SKM-1 (cell line): ENCODE data around the gene GRID1.

Source experiments
- DNase-seq: peaks from one replicate; lab custom pipeline; 2025; ENCODE audit not compliant: unreplicated experiment; lab: John Stamatoyannopoulos, UW

Gene GRID1

DNA sequence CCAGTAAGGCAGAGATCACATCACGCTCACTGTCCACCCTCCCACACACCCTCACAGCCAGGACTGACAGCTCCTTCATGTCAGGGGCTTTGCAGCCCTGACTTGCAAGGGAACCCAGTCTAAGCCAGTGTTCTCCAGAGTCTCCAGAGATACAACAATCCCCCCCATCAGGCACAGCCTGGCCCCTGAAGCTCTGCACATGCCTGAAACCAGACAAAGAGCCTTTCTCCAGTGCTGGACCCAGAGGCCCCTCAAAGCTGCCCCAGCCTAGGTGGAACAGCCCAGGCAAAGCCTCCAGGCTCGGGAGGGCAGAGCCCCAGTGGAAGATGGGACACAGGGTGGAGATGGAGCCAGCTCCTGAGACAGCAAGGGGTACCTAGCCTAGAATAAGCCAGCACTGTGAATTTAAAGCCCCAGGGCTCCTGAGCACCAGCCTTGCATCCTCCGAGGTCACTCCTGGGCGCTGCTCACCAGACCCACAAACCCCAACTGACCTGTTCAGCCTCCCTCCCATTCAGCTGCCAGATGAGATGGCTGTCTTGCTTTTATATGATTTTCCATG is 50.2 kb downstream of the GRID1 start:
- DNase-seq: no peak

DNA sequence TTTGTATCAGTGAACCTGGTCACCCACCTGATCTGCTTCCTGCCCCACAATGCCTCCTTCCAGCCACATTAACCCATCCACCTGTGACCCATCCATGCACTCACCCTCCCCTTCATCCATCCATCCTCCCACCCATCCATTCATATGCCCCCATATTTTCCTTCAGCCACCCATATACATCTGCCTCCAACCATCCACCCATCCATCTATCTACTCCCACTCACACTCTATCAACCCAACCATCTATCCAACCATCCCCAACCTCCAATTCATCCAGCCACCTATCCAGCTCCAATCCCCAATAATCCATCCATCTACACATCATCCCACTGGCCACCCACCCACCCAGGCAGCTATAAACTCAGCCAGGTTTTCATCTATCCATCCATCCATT is 51.0 kb downstream of the GRID1 start:
- no peak for DNase-seq

DNA sequence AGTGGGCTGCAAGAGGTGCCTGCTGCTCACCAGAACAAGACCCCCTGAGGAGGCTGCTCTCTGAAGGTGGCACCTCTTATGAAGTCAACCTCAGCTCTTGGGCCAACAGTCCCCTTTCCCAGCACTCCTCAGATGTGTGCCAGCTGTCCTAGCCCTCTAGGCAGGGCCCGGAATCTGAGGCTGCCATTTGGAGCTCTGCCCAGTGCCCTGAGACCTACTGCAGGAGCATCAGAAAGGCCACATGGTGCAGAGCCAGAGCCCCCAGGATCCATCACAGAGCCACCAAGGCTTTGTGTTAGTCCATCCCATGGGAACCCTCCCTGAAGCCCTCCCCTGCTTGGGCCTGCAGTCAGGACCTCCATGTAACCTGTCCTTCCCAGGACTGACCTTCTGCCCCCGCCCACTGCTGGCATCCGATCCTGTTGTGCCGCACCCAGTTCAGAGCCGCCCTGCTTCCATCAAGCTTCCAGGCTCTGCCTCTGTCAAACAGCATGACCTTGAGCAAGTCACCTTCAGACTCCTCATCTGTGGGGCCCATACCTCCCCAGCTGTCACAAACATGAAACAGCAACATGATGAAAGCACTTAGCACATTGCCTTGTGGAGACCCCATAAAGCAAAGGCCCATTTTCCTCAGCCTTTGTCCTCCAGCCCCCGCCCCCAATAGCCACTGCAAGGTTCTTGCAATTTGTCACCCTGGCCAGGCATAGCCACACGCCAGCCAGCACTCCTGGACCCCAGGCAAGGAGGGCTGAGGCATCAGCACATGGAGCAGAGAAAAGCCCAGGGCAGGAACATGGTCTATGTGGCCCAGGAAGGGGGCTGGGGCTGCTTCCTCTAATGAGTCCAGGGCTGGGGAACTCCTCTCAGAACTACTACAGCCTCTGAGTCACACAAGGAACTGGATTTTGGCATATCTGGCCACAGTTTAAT is 51.7 kb downstream of the GRID1 start:
- DNase-seq: no peak

DNA sequence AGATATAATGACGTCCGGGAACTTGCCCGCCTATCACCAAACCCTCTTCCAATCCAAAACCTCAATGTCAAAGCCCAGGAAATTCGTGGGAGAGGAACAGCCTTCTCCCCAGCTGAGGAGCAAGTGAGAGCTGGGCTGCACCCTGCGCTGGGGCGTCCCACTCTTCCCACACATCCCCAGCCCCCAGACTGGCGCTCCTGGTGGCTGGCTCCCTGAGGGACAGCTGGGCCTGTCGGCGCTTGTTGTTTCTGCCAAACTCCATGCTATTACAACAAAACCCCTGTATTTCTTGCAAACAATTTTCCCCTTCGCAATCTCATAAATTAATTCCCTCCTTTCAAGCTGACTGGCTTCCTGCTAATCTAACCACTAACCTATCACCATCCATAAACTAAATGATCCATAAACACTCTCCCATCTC is 53.0 kb downstream of the GRID1 start:
- DNase-seq: no peak

DNA sequence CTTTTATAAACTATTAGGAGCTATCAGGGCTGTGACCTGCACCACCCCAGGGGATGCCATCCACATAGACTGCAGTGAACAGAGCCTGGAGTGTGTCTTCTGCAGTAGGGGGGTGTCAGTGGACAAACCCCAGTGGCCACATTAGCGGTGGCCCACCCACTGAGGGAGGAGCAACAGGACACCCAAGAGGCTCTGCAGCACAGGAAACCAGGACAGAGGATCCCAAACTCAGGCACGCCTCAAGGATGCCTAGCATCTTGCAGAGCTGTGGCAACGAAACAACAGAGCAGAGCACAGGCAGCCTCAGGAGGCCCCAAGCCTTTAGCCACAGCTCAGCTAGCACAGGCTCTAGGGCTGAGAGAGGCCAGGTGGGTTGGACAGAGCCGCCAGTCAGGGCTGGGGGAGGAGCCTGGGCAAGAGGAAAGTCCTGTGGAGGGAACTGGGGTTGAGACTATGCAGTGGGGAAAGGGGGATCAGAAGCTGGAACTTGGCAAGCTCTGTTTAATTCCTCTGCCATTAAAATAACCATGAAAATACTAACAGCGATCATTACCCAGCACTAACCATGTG is 53.8 kb downstream of the GRID1 start:
- no peak for DNase-seq

DNA sequence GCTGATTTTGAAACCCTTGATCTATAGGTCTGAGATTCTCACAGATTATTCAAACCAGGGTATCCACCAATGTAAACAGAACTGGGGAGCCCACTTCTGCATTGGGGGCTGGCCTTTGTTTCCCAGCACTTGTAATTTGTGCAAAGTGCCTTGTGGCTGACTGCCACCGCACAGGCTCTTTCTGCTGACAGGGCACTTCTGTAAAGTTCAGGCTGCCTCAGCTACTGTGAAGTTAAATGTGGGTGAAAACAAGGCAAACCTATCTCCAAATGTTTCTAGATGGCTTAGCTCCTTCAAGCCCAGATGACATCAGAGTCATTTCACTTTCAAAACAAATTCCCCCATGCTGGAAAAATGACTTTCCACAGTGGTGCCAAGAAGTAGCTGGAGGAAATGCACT is 54.7 kb downstream of the GRID1 start:
- no peak for DNase-seq

DNA sequence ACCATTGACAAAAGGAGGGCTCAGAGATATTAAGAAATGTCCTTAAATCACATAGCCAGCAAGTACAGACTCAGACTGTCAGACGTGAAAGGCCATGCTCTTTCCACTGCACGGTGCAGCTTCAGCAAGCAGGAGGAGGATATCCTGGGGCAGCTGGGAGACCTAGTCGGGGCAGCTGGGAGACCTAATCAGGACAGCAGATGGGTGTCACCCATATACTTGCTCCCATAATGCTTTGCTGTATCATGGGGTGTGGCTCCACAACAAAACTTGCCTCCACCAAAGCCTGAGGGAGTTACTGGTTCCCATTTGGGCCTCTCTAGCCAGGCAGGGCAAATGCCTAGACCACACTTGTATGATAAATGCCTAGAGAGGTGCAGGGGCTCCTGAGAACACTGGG is 55.4 kb downstream of the GRID1 start:
- no peak for DNase-seq

DNA sequence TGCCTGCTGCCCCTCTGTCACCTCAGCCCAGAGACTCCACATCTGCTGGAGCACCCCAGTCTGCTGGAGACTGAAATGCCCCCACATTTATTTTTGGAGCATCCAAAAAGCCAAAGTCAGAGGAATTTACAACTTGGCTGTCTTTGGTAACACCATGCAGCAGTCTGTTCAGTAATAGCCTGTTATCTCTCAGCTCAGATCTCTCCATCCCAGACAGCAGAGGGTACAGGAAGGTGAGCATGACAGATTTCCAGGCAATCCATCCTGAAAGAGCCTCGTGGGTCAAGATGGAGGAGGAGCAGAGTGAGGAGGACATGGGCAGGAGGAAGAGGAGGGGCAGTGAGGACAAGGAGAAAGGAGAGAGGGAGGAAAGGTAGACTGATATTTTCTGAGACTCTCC is 55.9 kb downstream of the GRID1 start:
- DNase-seq: no peak

DNA sequence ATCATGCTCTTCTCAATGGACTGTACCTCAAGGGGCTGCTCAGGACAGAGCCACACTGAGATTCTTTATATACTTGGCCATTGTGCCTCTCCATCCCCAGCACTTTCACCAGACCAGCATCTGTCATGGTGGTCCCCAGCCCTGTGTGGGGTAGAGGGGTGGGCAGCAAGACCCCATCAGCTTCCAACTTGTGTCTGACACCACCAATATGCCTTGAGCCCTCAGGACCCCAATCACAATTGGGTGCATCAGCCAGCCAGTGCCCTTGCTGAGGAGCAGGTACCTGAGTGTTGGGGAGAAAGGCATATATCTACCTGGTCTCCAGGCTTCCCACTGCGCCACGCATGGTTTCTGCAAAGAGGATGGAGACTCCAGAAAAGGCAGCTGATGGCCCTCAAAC is 56.3 kb downstream of the GRID1 start:
- no peak for DNase-seq

DNA sequence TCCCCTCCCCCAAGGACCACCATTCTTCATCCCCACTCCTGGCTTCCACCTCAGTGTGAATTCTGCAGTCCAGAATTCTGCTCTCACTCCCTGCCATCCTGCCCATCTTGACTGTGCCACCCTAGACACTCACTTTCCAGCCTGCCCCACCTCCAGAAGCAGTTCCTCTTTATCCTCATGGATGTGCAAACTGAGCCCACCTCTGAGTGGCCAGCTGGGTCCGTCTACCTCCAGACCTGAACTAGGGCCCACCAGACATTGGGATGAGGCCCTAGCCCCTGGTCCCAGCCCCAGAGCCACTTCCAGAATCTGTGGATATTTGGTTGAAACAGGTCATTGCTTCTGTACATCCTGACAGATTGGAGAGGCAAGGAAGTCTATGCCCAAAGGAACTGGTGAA is 58.5 kb downstream of the GRID1 start:
- no peak for DNase-seq

DNA sequence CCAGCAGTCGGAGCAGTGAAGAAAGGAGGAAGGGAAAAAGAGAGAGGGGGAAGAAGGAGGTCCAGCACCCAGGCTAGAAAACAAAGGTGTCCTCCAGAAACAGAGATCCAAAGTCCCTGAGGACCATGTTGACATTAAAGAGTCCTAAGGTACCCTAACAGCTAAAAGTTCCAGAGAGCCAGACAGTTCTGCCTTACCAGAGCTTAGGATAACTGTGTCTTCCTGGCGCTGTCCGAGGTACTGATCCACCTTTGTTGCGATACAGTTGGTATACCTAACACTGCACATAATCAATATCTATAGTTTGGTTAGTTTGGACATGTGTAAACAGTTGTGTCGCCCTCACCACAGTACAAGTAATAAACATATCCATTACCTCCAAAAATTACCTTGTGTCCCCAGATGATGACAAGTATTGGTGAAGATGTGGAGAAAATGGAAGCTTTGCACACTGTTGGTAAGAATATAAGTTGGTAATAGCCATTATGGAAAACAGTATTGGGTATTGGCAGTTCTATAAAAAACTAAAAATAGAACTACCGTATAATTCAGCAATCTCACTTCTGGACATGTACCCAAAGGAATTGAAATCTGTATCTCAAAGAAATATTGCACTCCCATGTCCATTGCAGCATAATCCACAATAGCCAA is 59.8 kb downstream of the GRID1 start:
- no peak for DNase-seq

DNA sequence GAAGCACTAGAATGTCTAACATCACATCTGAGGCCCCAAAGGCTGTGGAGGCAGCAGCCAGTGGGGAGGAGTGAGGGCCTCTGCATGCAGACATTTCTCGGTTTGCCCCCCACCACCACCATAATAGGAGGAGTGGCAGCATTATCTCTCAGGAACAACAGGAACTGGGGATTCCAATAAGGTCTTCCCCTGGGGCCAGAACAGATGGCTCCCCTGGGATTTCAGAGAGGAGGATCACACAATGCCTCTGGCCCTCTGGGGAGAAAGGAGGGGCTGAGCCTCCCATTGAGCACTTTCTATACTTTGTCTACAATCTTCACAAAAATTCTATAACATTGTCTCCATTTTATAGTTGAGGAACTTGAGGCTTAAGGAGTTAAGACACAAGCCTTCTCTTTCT is 61.1 kb downstream of the GRID1 start:
- DNase-seq: no peak

DNA sequence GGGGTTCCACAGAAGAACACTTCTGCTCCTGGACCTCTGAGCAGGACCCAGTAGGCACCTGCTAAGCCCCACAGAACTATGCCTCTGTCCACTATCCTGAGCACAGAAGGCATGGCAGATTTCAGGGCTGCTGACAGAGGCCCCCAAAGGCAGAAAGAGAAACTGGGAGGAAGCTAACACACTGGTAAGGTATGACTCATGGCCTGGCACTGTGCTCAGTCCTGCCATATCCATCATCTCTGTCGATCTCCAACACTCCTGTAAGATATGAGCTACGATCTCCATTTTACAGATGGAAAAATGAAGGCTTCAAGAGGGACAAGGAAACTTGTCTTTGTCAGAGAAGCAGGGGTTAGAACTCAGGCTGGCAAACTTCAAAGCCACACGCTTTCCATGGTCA is 62.2 kb downstream of the GRID1 start:
- DNase-seq: no peak

DNA sequence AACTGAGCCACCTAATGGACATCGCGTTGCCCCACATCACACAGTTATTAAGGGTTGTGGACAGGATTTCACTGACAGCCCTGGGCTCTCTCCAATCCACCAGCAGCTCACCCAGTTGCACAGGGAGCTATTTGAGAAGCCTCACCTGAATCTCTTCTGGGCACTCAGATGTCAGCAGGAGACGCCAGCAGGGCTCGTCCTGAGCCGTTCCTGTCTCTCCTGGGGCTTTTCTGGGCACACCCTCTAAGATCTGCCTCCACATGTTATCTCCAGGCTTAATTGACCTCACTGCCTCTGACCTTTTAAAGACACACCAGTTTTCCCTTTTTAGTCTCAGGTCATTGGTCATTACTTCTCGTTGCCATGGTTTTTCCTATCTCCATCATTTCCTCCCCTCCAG is 63.0 kb downstream of the GRID1 start:
- DNase-seq: no peak

DNA sequence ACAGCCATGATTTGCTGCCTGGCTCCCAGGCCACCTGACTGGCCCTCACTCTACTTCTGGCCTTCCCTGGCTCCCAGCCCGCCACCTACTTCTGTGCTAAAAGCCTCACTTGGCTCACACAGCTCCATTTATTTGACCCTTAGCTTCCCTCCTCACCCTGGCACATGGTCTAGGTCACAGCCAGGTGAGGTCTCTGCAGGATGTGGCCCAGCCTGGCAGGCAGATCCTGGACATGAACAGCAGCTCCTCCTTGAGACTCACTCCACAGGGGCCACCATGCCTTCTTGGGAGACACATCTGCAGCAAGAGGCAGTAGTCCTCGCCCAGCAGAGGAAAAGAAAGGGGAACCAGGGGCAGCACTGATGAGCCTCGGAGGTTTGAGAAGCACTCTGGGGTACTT is 64.6 kb downstream of the GRID1 start:
- DNase-seq: no peak

DNA sequence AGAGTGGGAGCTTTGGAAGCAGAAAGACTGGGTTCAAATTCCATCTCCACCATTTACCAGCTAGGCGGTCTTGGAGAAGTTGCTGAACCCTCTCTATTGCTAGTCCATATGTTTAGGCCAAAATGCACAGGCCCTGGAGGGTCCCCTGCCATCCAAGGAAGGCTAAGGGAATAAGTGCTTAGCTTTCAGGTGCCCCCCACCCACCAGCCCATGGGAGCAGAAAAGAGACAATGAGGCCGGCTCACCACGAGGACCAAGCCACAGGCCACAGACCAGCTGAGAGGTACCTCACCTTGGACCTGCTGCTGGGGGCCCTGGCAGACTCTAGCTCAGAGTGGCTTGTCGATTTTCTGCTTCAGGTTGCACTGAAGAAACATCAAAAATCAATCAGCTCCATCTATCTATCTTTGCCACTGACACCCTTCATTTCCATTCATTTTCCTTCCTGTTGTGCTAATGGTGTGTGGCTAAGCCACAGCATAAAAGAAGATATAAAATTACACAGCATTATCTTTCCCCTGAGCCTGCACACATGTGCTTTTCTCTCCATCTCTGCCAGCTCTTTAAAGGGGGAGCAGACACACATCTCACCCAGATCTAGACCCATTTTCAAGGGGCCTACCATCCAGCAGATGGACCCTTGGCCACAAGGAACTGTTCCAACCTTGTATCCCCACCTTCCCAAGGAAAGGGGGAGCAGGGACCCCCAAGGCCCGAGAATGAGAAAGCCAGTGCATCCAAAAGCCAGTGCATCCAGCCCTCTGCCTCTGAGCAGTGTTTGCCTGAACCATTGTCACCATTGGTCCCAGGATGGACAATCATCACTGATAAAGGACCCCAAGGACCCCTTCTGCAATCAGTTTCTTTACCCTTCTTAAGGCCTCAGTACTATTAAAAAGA is 65.4 kb downstream of the GRID1 start:
- DNase-seq: no peak

DNA sequence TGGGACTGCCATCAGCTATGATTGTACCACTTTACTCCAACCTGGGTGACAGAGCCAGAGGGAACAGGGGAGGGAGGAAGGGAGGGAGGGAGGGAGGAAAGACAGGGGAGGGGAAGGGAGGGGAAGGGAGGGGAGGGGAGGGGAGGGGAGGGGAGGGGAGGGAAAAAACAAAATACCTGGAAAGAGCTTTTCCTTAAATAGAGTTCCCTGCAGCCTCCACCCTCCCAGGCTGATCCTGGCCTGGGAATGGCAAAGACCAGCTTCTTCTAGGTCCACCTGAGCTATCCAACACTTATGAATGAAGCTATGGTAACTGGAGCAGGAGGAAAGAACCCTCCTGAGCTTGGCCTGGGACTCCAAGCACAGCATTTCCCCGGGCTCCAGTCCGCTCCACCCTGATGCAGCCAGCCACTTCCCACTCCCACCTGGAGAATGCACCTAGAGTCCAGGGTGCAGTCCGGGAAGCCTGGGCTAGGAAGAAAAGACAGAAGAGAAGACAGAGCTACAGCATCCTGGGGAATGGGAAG is 66.1 kb downstream of the GRID1 start:
- no peak for DNase-seq

DNA sequence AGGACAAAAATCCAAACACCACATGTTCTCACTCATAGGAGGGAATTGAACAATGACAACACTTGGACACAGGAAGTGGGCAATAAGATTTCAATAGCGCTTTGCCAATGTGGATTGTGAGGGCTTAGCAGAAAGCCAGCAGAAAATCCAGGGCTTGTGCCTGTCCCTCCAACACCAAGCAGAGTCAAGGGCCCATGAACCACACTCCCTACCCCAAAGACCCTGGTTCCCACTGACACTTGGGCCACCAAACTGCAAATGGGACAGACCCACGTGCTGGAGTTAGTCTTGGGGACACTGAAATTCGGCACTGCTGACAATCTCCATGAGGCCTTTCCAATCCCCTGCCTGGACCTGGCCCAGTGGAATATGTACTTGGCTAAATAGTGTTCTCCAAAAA is 67.0 kb downstream of the GRID1 start:
- no peak for DNase-seq

DNA sequence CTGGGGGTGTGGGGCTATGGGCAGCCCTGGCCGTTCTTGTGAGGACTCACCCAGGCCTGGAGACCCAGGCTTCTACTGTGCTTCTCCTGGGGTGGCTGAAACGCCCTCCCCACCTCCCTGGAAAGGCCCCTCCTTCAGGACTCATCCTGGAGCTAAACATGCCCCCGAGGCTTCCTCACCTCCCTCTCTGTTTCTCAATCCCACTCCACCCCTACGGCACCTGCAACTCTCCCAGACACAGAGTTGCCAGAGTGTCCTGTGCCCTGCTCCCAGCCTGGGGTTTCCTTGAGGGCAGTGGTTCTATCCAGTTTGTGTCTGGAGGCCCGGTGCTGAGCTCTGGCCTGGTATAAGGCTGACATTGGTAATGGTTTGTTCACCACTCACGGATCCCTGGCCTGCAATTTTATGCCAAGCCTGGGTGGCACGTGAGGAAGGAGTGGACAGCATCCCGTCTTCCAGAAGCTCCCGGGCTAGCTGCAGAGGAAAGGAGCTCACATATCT is 68.0 kb downstream of the GRID1 start:
- no peak for DNase-seq

DNA sequence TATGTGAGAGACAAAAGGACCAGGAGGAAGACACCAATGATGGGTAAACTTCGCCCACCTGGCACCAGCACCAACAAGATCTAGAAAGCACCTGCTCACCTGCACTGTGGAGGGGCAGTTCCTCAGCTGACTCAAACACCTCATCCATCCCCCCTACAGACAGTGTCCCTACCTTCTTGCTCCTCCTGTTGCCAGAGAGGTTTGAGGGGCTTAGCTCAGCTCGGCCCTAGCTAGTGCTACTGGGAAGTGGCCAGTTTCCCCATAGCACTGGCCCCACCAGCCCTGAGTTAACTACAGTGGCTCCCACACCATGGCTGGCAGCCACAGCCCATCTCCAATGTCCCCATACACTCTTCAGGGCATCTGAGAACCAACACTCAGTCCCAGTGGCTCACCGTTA is 70.8 kb downstream of the GRID1 start:
- DNase-seq: no peak
